Smooth muscle cell (in vitro differentiated cells): ENCODE results near the gene MAZ. TPM values are rescaled to one million over a fixed set of nuclear protein-coding genes. Genes with fewer than 3 reads are reported as not detected.
"Not testable (repeated sequence)": the region's sequence is repeated elsewhere in the genome, so short reads cannot be mapped to it uniquely, and the experiment has no call there.

Experiments
- DNase-seq: peaks from one replicate; lab custom pipeline; 2025; ENCODE audit not compliant: unreplicated experiment; lab: John Stamatoyannopoulos, UW
- H2AFZ ChIP-seq: fragments of 200-600 bp; sonication (generic); 2 replicates; pipeline ENCODE4 v1.6.0; 2016; ENCODE audit warnings: antibody characterized with exemption, low read depth, mild to moderate bottlenecking
- H3F3A ChIP-seq: fragments of 200-600 bp; sonication (generic); 2 replicates; pipeline ENCODE4 v1.6.0; 2017; ENCODE audit warnings: antibody characterized with exemption, low read depth
- H3K27ac ChIP-seq: fragments of 200-600 bp; sonication (generic); 2 replicates; pipeline ENCODE4 v1.5.1; 2016; ENCODE audit warnings: low read depth, mild to moderate bottlenecking
- H3K27me3 ChIP-seq: fragments of 200-600 bp; sonication (generic); 2 replicates; pipeline ENCODE4 v1.6.1; 2016; ENCODE audit warnings: low read depth, mild to moderate bottlenecking
- H3K36me3 ChIP-seq: fragments of 200-600 bp; sonication (generic); 2 replicates; pipeline ENCODE4 v1.5.1; 2016; ENCODE audit warnings: low read depth
- H3K4me1 ChIP-seq: fragments of 200-600 bp; sonication (generic); 2 replicates; pipeline ENCODE4 v1.5.1; 2016; ENCODE audit warnings: low read depth
- H3K4me2 ChIP-seq: fragments of 200-600 bp; sonication (generic); 2 replicates; pipeline ENCODE4 v1.6.0; 2016; ENCODE audit warnings: mild to moderate bottlenecking
- H3K4me3 ChIP-seq: fragments of 200-600 bp; sonication (generic); 2 replicates; pipeline ENCODE4 v1.5.1; 2016; ENCODE audit warnings: mild to moderate bottlenecking
- H3K79me2 ChIP-seq: fragments of 200-600 bp; sonication (generic); 2 replicates; pipeline ENCODE4 v1.6.0; 2016; ENCODE audit warnings: low read depth, mild to moderate bottlenecking
- H3K9ac ChIP-seq: fragments of 200-600 bp; sonication (generic); 2 replicates; pipeline ENCODE4 v1.6.0; 2016; ENCODE audit warnings: low read depth
- H3K9me3 ChIP-seq: fragments of 200-600 bp; sonication (generic); replicated peaks from 2 replicates; pipeline ENCODE4 v1.5.1; 2016; ENCODE audit warnings: low read depth
- H4K20me1 ChIP-seq: fragments of 200-600 bp; sonication (generic); 2 replicates; pipeline ENCODE4 v1.6.0; 2016; ENCODE audit warnings: low read depth
- WGBS: methylation state at CpG from one replicate; pipeline ENCODE4 v1.1.7; 2016; ENCODE audit warnings: low lambda C conversion rate; 5-methylcytosine and 5-hydroxymethylcytosine counted together
- polyA plus RNA-seq: library from polyadenylated mRNA; unstranded; fragments of >200 nt; fragmentation: Nextera tagmentation; extraction: Ambion mirVana; gene quantifications from 2 replicates; pipeline ENCODE4 v1.2.1, GENCODE V29; 2016
- total RNA-seq: library from RNA; depleted of rRNA; stranded (reverse); fragments of >200 nt; gene quantifications from 2 replicates; pipeline ENCODE4 v1.2.3, GENCODE V29; 2014
- TF ChIP-seq, protein P1 (sequence below): fragments of 200-600 bp; sonication (generic); IDR thresholded peaks from 2 replicates; pipeline ENCODE4 v1.5.1; 2017; ENCODE audit warnings: borderline replicate concordance, mild to moderate bottlenecking, antibody characterized with exemption; ENCODE audit not compliant: insufficient read depth, poor library complexity, severe bottlenecking

MAZ gene
- total and polyA plus RNA-seq, 2 experiments from 2014 or later, result 77.2 to 229 TPM

DNA sequence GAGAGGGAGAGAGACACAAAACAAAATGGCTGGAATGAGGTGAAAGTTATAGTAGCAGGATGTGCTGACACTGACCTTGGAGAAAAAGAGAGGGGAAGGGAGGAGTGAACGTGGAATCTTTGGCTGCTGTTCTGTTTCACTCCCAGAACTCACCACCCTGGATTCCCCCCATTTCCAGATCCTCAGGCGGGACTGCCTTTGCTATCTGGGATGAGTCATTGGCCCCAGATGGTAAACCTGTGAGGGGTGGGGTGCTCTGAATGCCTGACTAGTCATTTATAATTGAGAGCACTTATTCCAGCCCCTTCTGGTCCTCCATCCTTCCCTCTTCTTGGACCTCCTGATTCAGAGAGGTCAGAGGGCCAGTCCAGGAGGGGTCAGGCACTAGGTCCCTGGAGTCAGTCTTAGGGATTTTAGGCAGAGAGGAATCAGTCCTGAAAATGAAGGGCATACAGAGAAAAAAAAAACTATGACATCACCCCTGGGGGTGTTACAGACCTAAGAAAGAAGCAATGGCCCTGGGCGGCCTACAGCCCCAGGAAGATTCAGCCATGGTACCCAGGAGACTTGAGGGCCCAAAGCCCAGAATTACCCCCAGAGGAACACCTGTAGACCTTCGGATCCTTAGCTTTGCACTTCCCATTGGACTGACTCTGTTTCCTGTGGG lies 30.5 kb upstream of the MAZ start:
- no peak for DNase-seq
- Histone ChIP-seq H3K4me2 (no peak overlapping the region), H3K4me3 (no peak overlapping the region), H3K79me2 (no peaks in the 10 kb centered on the region), H3K27me3 (no peaks in the 10 kb centered on the region), H3K27ac (no peak overlapping the region), H2AFZ (no peak overlapping the region), H3K9me3 (no peaks in the 10 kb centered on the region), H3K4me1 (no peaks in the 10 kb centered on the region), H3K36me3 (no peaks in the 10 kb centered on the region), H3F3A (no peaks in the 10 kb centered on the region), H4K20me1 (no peaks in the 10 kb centered on the region), H3K9ac (no peak overlapping the region)
- TF ChIP-seq, protein P1, sequence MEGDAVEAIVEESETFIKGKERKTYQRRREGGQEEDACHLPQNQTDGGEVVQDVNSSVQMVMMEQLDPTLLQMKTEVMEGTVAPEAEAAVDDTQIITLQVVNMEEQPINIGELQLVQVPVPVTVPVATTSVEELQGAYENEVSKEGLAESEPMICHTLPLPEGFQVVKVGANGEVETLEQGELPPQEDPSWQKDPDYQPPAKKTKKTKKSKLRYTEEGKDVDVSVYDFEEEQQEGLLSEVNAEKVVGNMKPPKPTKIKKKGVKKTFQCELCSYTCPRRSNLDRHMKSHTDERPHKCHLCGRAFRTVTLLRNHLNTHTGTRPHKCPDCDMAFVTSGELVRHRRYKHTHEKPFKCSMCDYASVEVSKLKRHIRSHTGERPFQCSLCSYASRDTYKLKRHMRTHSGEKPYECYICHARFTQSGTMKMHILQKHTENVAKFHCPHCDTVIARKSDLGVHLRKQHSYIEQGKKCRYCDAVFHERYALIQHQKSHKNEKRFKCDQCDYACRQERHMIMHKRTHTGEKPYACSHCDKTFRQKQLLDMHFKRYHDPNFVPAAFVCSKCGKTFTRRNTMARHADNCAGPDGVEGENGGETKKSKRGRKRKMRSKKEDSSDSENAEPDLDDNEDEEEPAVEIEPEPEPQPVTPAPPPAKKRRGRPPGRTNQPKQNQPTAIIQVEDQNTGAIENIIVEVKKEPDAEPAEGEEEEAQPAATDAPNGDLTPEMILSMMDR, result no peak
- WGBS, result 49% methylated on average over 4 of the region's 4 CpGs

DNA sequence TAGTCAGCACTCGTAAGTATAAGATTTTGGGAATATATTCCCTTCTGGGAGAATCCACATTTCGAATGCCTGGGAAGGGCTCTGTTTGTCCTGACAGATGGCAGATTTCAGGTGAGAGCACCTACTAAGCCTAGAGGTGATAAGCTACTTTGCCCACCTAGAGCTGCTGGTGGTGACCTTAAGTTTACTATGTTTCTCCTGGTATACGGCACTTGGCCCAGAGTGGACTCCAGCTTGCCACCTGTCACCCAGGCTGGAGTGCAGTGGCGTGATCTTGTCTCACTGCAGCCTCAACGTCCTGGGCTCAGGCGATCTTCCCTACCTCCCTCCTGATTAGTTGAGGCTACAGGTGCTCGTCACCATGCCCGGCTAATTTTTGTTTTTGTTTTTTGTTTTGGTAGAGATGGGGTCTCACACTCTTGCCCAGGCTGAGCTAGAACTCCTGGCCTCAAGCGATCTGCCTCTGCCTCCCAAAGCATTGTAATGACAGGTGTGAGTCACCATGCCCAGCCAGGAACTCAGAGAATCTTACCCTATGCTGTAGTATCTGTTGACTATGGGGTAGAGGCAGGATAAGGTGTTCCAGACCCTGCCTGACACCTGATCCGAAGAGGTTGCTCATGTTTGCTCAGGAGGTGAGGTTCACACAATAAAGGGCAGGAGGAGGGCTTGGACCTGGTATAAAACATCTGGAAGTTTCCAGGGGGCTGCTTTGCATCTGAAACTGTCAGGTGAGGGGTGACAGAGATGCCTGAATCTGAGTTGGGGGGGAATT lies 28.6 kb upstream of the MAZ start, which contains the start of gene ZG16:
TSS of gene ZG16 (plus strand) at position 681 of the 775 bp plus-strand sequence. CDS start 1,011 bp downstream, outside the sequence.
- no peaks in the 10 kb centered on the region for H3K79me2 ChIP-seq
- no peaks in the 10 kb centered on the region for H3K9me3 ChIP-seq
- H3K36me3 ChIP-seq, result no peaks in the 10 kb centered on the region
- H4K20me1 ChIP-seq, result no peaks in the 10 kb centered on the region
- DNase-seq, result no peak
- no peak within 1 kb of the TSS for H3K27ac ChIP-seq
- WGBS, result 79% methylated on average over 10 of the region's 10 CpGs
- TF ChIP-seq, protein P1, result no peak
- no peak within 1 kb of the TSS for H3K4me2 ChIP-seq
- no peak within 1 kb of the TSS for H3K4me3 ChIP-seq
- no peak within 1 kb of the TSS for H2AFZ ChIP-seq
- H3K27me3 ChIP-seq, result no peaks in the 10 kb centered on the region
- H3K9ac ChIP-seq, result no peak within 1 kb of the TSS
- H3K4me1 ChIP-seq, result no peaks in the 10 kb centered on the region
- H3F3A ChIP-seq, result no peaks in the 10 kb centered on the region

DNA sequence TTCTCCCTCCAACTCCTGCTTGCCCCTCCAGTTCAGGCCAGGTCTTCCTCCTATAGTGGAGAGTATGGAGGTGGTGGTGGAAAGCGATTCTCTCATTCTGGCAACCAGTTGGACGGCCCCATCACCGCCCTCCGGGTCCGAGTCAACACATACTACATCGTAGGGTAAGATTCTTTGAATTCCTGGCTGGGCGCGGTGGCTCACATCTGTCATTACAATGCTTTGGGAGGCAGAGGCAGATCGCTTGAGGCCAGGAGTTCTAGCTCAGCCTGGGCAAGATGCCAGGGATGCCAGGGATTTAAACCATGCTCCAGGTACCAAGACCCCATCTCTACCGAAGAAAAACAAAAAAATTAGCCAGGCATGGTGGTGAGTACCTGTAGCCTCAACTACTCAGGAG lies 26.9 kb upstream of the MAZ start:
- Histone ChIP-seq H3K4me2 (no peak overlapping the region), H2AFZ (no peak overlapping the region), H3K9me3 (no peaks in the 10 kb centered on the region), H3K27me3 (no peaks in the 10 kb centered on the region), H3F3A (no peaks in the 10 kb centered on the region), H4K20me1 (no peaks in the 10 kb centered on the region), H3K9ac (no peak overlapping the region), H3K36me3 (no peaks in the 10 kb centered on the region), H3K4me3 (no peak overlapping the region), H3K27ac (no peak overlapping the region), H3K79me2 (no peaks in the 10 kb centered on the region), H3K4me1 (no peaks in the 10 kb centered on the region)
- 39% methylated on average over 10 of the region's 10 CpGs for WGBS
- TF ChIP-seq, protein P1, result no peak
- no peak for DNase-seq

DNA sequence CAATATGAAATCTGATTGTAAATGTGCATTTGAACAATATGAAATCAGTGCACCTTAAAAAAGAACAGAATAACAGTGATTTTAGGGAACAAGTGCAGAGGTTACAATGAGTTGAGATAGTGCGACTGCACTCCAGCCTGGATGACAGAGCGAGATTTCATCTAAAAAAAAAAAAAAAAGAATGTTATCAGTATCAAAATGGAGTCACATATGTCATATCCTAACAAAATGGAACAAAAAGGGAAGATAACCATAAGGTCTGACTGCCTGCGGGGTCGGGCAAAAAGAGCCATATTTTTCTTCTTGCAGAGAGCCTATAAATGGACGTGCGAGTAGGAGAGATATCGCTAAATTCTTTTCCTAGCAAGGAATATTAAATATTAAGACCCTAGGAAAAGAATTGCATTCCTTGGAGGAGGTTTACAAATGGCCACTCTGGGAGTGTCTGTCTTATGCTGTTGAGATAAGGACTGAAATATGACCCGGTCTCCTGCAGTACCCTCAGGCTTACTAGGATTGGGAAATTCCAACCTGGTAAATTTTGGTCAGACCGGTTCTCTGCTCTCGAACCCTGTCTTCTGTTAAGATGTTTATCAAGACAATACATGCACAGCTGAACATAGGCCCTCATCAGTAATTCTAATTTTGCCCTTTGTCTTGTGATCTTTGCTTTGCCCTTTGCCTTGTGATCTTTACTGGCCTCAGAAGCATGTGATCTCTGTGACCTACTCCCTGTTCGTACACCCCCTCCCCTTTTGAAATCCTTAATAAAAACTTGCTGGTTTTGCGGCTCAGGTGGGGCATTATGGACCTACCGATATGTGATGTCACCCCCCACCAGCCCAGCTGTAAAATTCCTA lies 23.0 kb upstream of the MAZ start:
- not testable (repeated sequence) for H3K79me2 ChIP-seq, DNase-seq, H3K27me3 ChIP-seq, H3K4me2 ChIP-seq, H3F3A ChIP-seq, H3K36me3 ChIP-seq, H3K9me3 ChIP-seq, H4K20me1 ChIP-seq, H2AFZ ChIP-seq, H3K9ac ChIP-seq, H3K4me3 ChIP-seq, H3K4me1 ChIP-seq
- H3K27ac ChIP-seq, result peak overlapping the region; percentile 11
- WGBS, result 78% methylated on average over 13 of the region's 13 CpGs
